Epithelial cell of proximal tubule (primary cell): ENCODE measurements around the gene GAST. TPM values are rescaled to one million over a fixed set of nuclear protein-coding genes. Genes with fewer than 3 reads are reported as not detected.

Experiments used
- DNase-seq: peaks from one replicate; pipeline ENCODE4 v3.0.0-alpha.2; 2011; ENCODE audit warnings: low read depth
- H3K4me3 ChIP-seq: 2 replicates; pipeline ENCODE4 v1.5.1; 2011; ENCODE audit warnings: low read depth, mild to moderate bottlenecking, low read length
- CTCF ChIP-seq: conservative IDR thresholded peaks from 2 replicates; pipeline ENCODE4 v1.5.1; 2012; ENCODE audit warnings: low read depth, mild to moderate bottlenecking, low read length
- total RNA-seq: library from RNA; depleted of rRNA; stranded (reverse); fragments of >200 nt; gene quantifications from 2 replicates; pipeline ENCODE4 v1.2.3, GENCODE V29; 2015

GAST gene
- total RNA-seq, 1 donor from 2014 or later, result not detected

GRCh38 chr17:41666708-41667279, 45.3 kb upstream of the GAST start:
- DNase-seq, result no peak
- H3K4me3 ChIP-seq, result peak overlapping the region; percentile 51
- TF ChIP-seq CTCF, result peak; percentile 92

- peak overlapping the region; percentile 51 for H3K4me3 ChIP-seq
- DNase-seq, result no peak
- TF ChIP-seq CTCF, result no peak
Measured at GRCh38 chr17:41667280-41668041, 44.7 kb upstream of the GAST start.

- no peak overlapping the region for H3K4me3 ChIP-seq
- TF ChIP-seq CTCF, result no peak
- DNase-seq, result no peak
Measured at GRCh38 chr17:41672153-41672552, 40.0 kb upstream of the GAST start.

- DNase-seq, result peak; percentile 82
- peak overlapping the region; percentile 4 for H3K4me3 ChIP-seq
Measured at GRCh38 chr17:41675157-41676057, 36.7 kb upstream of the GAST start.

- TF ChIP-seq CTCF, result peak; percentile 2
- H3K4me3 ChIP-seq, result peak overlapping the region; percentile 4
- no peak for DNase-seq
Measured at GRCh38 chr17:41676058-41676419, 36.1 kb upstream of the GAST start.

GRCh38 chr17:41678411-41678906, 33.7 kb upstream of the GAST start:
- DNase-seq, result peak; percentile 70
- no peak for TF ChIP-seq CTCF
- peak overlapping the region; percentile 53 for H3K4me3 ChIP-seq

- peak overlapping the region; percentile 53 for H3K4me3 ChIP-seq
Measured at GRCh38 chr17:41678907-41679739, 33.0 kb upstream of the GAST start.

More at GRCh38 chr17:41678907-41679739, 33.0 kb upstream of the GAST start:
- DNase-seq, result peak; percentile 83
- TF ChIP-seq CTCF, result peak; percentile 49
